ENCODE results near the gene SLC12A7.

The SLC12A7 gene

GRCh38 chr5:1014781-1015221 is 97.1 kb downstream of the SLC12A7 start:
- no peak for TF ChIP-seq JUND (IDR thresholded peaks at IDR 0.05; ENCODE audit: low read depth)
- peak; percentile 58 to 78 for DNase-seq (ENCODE audit: low read depth in 1 of 2, low spot score in 1 of 2)
- in situ Hi-C loops (cut with HindIII; ENCODE audit: low pct_unique_long_range_greater_than_20kb, low sequenced_read_pairs) = no loop called here

GRCh38 chr5:1014346-1014745 is 97.5 kb downstream of the SLC12A7 start:
- no peak for DNase-seq (ENCODE audit: low read depth in 1 of 2, low spot score in 1 of 2)
- in situ Hi-C loops (cut with HindIII; ENCODE audit: low pct_unique_long_range_greater_than_20kb, low sequenced_read_pairs) = no loop called here
- TF ChIP-seq JUND (IDR thresholded peaks at IDR 0.05; ENCODE audit: low read depth) = no peak

- in situ Hi-C loops (cut with HindIII; ENCODE audit: low pct_unique_long_range_greater_than_20kb, low sequenced_read_pairs) = no loop called here
- no peak for DNase-seq (ENCODE audit: low read depth in 1 of 2, low spot score in 1 of 2)
- TF ChIP-seq JUND (IDR thresholded peaks at IDR 0.05; ENCODE audit: low read depth) = no peak
Observed at GRCh38 chr5:1013948-1014301, 97.9 kb downstream of the SLC12A7 start.

DNA sequence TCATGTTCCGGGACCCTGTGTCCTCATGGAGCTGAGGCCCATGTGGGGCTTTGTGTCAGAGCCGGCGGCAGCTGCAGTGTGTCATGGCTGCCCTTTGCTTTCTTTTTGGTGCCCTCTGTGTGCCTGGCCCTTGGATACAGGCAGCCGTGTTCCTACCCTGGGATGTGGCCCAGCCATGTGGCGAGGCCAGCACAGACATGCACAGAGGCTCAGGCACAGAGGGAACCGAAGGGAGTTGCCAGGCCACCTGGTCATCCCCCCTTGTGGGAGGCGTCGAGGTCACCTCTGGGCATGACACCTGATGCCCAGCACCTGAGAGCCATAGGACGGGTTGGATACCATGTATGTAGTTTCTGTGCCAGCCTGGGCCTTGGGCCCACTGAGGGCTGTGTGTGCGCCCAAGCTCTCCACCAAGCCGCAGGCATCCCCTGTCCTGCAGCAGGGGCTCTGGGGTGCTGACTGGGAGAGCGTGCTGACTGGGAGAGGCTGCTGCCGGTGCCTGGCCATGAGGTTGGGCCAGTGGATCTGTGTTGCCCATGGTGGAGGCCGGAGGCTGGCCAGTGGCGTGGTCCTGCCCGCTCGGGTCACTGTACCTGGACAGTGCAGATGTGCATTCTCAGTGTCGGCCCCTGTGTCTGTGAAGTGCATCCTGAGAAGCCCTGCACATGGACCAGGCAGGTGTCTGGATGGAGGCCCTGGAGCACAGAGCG is 98.5 kb downstream of the SLC12A7 start:
- in situ Hi-C loops (cut with HindIII; ENCODE audit: low pct_unique_long_range_greater_than_20kb, low sequenced_read_pairs) = no loop called here
- no peak for DNase-seq (ENCODE audit: low read depth in 1 of 2, low spot score in 1 of 2)
- TF ChIP-seq JUND (IDR thresholded peaks at IDR 0.05; ENCODE audit: low read depth) = no peak

GRCh38 chr5:1012900-1013237 is 99.0 kb downstream of the SLC12A7 start:
- in situ Hi-C loops (cut with HindIII; ENCODE audit: low pct_unique_long_range_greater_than_20kb, low sequenced_read_pairs) = no loop called here
- TF ChIP-seq JUND (IDR thresholded peaks at IDR 0.05; ENCODE audit: low read depth) = no peak
- no peak for DNase-seq (ENCODE audit: low read depth in 1 of 2, low spot score in 1 of 2)

GRCh38 chr5:1012313-1012841 is 99.5 kb downstream of the SLC12A7 start:
- in situ Hi-C loops (cut with HindIII; ENCODE audit: low pct_unique_long_range_greater_than_20kb, low sequenced_read_pairs) = no loop called here
- no peak for TF ChIP-seq JUND (IDR thresholded peaks at IDR 0.05; ENCODE audit: low read depth)
- DNase-seq (ENCODE audit: low read depth in 1 of 2, low spot score in 1 of 2) = no peak

DNA sequence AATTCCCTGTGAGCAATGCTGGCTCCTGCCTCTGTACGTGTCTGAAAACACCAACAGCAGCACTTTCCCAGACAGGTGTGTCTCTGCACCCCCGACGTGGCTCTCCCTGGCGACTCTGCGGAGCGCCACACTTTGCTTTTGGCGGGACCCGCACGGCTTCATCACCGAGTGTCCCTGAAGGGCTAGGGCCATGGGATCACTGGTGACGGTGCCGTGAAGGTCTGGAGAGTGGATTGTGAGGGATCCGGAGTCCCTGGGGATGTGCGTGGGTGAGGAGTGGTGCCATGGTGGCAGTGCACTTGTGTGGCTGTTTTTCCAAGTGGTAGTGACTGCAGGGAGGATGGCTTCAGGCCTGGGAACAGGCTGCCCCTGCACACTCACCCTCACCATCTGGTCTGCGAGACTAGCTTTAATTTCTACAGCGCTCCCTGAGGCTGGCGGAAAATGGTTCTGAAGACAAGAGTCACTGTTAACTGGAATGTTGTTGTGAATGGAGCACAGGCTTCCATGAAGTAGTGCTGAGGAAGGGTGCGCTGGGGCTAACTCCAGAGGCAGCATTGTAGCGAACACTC is 100.0 kb downstream of the SLC12A7 start:
- no peak for TF ChIP-seq JUND (IDR thresholded peaks at IDR 0.05; ENCODE audit: low read depth)
- DNase-seq (ENCODE audit: low read depth in 1 of 2, low spot score in 1 of 2) = no peak
- in situ Hi-C loops (cut with HindIII; ENCODE audit: low pct_unique_long_range_greater_than_20kb, low sequenced_read_pairs) = no loop called here

DNA sequence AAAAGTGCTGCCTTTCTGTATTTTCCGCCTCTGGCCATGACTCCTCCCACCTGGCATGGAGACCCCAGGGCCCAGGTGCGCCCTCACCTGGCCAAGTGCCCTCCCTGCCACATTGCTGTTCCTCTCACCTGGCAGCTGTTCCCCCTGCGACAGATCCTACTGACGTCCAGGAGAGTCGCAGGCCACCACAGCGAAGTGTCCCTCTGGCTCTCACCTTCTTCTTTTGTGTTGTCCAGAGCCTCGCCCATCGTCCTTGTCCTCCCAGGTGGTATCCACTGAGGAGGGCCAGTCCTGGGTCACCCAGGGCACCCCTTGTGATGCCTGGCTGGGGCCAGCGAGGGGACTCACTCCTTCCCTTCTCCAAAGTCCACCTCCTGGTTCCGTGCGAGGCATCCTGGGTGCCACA is 100.6 kb downstream of the SLC12A7 start:
- in situ Hi-C loops (cut with HindIII; ENCODE audit: low pct_unique_long_range_greater_than_20kb, low sequenced_read_pairs) = no loop called here
- no peak for TF ChIP-seq JUND (IDR thresholded peaks at IDR 0.05; ENCODE audit: low read depth)
- DNase-seq (ENCODE audit: low read depth in 1 of 2, low spot score in 1 of 2) = peak; percentile 74 to 97

GRCh38 chr5:1010641-1011046 is 101.2 kb downstream of the SLC12A7 start:
- in situ Hi-C loops (cut with HindIII; ENCODE audit: low pct_unique_long_range_greater_than_20kb, low sequenced_read_pairs) = no loop called here
- TF ChIP-seq JUND (IDR thresholded peaks at IDR 0.05; ENCODE audit: low read depth) = no peak
- no peak for DNase-seq (ENCODE audit: low read depth in 1 of 2, low spot score in 1 of 2)

DNA sequence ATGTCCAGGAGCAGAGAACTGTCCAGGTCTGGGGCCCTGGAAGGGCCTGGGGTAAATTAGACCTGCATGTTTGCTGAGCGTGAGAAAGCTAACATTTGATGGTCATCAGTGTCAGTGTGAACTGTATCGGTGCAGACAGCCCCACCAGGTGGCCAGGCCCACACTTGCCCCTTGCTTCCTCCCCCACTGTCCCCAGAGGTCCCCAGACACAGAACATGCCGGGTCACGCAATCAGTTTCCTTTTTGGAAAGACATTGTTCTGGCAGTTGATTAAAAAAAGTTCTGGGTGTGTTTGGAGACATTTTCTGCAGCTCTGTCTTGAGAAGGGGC is 101.7 kb downstream of the SLC12A7 start:
- no peak for DNase-seq (ENCODE audit: low read depth in 1 of 2, low spot score in 1 of 2)
- in situ Hi-C loops (cut with HindIII; ENCODE audit: low pct_unique_long_range_greater_than_20kb, low sequenced_read_pairs) = no loop called here
- no peak for TF ChIP-seq JUND (IDR thresholded peaks at IDR 0.05; ENCODE audit: low read depth)

DNA sequence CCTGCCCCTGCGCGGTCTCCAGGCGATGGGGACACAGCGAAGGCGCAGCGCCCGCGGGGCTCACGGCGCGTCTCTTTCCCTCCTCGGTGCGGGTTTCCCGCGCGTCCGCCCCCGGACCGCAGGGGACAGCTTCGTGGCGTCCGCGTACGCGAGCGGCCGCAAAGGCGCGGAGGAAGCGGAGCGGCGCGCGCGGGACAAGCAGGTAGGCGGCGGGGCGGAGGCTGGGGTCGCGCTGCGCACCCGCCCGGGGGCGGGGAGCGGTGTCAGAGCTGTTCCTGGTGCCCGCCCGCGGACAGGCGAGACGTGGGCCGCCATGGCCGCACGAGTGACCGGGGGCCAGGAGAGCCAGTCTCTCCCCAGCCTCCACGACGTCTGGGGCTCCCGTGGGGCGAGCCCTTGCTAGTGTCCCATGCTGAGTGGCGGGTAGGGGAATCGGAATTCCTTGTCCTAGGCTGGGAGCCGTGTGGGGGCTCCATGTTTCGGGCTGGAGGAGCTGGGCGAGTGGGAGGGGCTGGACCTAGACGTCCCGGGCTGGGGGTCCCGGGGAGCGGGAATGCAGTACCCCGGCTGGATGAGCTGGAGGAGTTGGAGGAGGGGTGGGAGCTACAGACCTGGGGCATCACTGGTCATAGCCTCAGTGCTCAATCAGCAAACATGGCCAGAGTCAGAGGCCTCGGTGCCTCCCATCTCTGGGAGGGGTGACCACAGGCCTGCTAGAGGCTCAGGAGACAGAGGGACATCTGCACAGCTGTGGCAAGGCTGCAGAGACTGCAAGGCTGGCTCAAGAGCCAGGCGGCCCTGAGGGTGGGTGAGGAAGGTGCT is 102.3 kb downstream of the SLC12A7 start:
- in situ Hi-C loops (cut with HindIII; ENCODE audit: low pct_unique_long_range_greater_than_20kb, low sequenced_read_pairs) = no loop called here
- no peak for TF ChIP-seq JUND (IDR thresholded peaks at IDR 0.05; ENCODE audit: low read depth)
- no peak for DNase-seq (ENCODE audit: low read depth in 1 of 2, low spot score in 1 of 2)

DNA sequence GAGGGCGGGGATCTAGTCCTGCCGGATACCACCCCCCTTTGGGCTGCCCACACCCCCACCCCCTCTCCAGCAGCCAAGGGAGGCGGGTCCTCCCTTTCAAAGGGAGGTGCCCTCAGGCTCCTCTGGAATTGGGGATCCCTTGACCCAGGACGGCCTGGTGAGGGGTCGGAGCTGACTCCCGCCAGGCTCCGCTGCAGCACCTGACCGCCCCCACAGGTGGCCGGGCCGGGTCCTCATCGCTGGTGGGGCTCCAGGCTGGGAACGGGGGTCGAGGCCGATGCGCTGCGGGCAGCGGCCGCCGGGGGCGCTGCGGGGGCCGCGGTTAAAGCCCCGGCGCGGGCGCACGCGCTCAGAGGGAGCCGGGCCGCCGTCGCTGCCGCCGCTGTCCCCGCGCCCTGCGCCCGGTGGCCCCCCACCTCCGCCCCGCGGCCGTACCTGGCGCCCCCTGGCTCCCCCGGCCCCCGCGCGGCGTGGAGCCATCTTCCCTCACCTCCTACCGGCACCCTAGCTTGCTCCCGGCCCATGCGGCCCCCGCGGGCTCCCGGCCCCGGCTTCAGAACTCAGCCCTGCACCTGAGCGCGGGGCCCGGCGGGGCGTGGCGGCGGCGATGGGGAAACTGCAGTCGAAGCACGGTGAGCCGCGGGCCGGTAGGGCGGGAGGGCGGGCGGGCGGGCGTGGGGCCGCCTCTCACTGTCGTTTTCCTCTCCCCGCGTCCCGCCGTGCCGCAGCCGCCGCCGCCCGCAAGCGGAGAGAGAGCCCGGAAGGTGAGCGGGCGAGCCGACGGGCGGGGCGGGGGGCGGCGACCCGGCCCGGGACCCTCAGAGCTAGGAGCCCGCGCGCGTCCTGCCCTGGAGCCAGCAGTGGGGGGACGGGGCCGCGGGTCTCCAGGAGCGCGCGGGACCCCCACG is 103.2 kb downstream of the SLC12A7 start, which contains the start of gene NKD2:
Gene NKD2 (plus strand): TSS at position 352 of the 908 bp plus-strand sequence. CDS start 256 bp downstream, at position 608.
- DNase-seq (ENCODE audit: low read depth in 1 of 2, low spot score in 1 of 2) = peak in 1 of 2 experiments; percentile 95
- in situ Hi-C loops (cut with HindIII; ENCODE audit: low pct_unique_long_range_greater_than_20kb, low sequenced_read_pairs) = no loop called here
- TF ChIP-seq JUND (IDR thresholded peaks at IDR 0.05; ENCODE audit: low read depth) = no peak

All from T47D (cell line).